Ammon's horn (tissue), 1 donor: ENCODE measurements around the gene VPS29.
"Not testable (repeated sequence)": the region's sequence is repeated elsewhere in the genome, so short reads cannot be mapped to it uniquely, and the experiment has no call there.

Experiments used
- DNase-seq: peaks from one replicate; pipeline ENCODE4 v3.0.0-alpha.2; 2016; ENCODE audit warnings: low spot score

The VPS29 gene

GRCh38 chr12:110520876-110521712 lies 19.2 kb upstream of the VPS29 start:
- not testable (repeated sequence) for DNase-seq

- not testable (repeated sequence) for DNase-seq
Observed at GRCh38 chr12:110518014-110518413, 16.1 kb upstream of the VPS29 start.

DNA sequence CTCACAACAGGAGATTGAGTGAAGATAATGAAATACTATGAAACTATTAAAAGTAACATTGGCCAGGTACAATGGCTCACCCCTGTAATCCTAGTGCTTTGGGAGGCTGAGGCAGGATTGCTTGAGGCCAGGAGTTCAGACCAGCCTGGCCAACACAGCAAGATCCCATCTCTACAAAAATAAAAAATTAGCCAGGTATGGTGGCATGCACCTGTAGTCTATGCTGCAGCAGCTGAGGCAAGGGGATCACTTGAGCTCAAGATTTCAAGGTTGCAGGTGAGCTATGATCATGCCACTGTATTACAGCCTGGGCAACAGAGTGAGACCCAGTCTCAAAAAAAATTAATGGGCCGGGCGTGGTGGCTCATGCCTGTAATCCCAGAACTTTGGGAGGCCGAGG lies 15.1 kb upstream of the VPS29 start:
- DNase-seq, result no peak

DNA sequence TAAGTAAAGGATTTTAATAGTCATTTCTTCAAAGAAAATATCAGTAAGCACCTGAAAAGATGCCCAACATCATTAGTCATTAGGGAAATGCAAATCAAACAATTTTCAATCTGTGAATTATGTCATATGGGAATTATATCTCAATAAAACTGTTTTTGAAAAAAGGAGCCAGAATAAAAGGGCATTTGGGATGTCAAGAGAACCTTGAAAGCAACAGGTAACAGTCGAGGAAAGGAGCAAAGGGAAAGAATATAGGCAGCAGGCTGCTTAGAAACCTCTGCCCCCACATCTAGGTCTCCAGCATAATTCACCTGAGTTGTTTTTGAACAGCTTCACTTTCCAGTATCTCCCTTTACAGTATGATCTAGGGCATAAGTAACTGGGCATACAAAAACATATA lies 12.5 kb upstream of the VPS29 start:
- DNase-seq, result no peak

GRCh38 chr12:110513842-110514241 lies 11.9 kb upstream of the VPS29 start:
- no peak for DNase-seq

DNA sequence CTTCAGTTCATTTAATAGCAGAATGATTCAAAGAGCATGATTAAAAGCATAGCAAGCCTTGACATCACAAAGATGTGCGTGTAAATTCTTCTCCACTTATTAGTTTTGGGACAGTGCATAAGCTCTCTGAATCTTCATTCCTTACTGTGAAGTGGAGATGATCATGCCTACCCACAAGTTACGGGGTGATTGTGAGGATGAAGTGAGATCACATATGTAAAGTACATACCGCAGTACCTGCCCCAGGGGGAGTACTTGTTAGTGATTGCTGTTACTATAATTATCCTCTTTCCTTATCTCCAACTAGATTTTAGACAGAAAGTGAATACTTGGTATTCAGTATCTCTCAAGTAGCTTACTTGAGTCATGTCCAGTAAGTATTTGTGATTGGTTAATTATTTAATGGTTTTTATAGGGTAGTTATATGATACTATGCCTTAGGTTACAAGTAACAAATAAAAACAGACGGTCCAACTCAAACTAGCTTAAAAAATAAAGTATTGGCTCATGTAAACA lies 6.2 kb upstream of the VPS29 start:
- no peak for DNase-seq

GRCh38 chr12:110505332-110505731 lies 3.4 kb upstream of the VPS29 start:
- DNase-seq, result no peak

- no peak for DNase-seq
Observed at GRCh38 chr12:110503432-110503831, 1.5 kb upstream of the VPS29 start.

DNA sequence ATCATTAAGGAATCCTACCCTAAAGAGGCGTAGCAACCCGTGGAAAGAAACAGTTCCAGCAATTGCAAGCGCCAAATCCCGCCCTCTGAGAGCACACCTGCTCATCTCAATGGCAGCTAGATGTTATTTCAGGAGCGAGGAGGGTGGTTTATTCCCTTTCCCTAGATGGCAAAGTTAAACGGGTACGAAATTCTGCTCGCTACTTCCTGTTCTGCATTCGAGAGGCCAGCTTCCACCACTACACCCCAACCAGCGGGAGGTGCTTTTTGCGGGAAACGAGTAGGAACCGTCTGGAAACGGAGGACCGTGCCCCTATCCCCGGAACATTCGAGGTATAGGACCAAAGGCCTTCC lies 536 bp downstream of the VPS29 start:
- peak; percentile 35 for DNase-seq

- DNase-seq, result no peak
Observed at GRCh38 chr12:110498984-110499706, 2.8 kb downstream of the VPS29 start.

DNA sequence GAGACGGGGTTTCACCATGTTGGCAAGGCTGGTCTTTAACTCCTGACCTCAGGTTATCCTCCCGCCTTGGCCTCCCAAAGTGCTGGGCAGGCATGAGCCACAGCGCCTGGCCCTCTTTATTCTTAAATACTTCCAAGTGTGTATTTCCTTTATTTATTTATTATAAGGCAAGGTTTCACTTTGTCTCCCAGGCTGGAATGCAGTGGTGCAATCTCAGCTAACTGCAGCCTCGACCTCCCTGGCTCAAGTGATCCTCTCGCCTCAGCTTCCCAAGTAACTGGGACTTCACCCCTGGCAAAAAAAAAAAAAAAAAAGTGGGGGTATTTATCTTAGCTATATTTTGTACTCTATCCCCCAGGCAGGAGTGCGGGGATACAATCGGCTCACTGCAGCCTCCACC lies 26.5 kb downstream of the VPS29 start:
- DNase-seq, result no peak

DNA sequence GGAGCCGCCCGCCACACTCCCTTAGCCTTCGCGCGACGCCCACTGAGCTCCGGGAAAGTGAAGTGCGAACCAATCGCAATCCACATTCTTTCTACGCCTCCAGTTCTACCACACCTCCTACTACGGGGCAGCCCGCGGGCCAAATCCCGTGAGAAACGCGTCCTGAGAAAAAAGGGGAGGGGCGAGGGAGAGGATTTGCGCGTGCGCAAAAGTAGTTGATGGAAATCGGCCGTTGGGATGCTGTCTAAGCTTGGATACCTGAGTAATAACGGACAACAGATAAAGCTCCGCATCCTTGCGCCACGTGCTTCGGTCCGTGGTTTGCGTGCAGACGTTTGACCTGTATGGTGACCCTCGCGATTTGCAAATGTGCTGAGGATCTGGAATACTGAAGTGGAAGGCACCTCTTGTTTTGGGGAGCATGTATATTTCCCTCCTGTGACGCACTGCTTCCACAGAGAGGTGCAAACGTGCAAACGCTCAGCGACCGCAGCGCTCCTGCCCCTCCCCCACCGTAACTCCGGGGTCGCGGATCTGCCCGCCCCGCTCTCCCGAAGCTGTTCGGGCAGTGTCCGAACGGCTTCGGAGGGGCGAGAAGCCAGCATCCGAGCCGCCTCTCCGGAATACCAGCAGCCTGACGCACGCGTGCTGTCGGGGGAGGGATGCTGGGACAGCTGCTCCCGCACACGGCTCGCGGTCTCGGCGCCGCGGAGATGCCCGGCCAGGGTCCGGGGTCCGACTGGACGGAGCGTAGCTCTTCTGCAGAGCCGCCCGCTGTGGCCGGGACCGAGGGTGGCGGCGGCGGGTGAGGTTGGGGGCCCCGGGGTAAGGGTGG lies 33.5 kb downstream of the VPS29 start, which contains the start of the genes FAM216A and GPN3:
FAM216A (plus strand) TSS at position 632 of the 835 bp plus-strand sequence; CDS start at position 663, 31 bp downstream.
GPN3 (minus strand) TSS at position 44 of the 835 bp plus-strand sequence. CDS start 54 bp downstream, outside the sequence.
- DNase-seq, result peak; percentile 98

GRCh38 chr12:110467847-110468213 lies 34.1 kb downstream of the VPS29 start:
- DNase-seq, result no peak

- DNase-seq, result no peak
Observed at GRCh38 chr12:110466791-110467190, 35.1 kb downstream of the VPS29 start.

DNA sequence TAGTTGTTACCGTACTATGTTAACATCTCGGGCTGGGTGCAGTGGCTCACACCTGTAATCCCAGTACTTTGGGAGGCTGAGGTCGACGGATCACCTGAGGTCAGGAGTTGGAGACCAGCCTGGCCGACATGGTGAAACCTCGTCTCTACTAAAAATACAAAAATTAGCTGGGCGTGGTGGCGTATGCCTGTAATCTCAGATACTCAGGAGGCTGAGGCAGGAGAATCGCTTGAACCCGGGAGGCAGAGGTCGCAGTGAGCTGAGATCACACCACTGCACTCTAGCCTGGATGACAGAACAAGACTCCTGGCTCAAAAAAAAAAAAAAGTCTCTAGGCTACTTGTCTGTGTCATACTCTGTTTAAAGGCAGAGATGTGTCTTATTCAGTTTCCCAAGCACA lies 36.1 kb downstream of the VPS29 start:
- not testable (repeated sequence) for DNase-seq

GRCh38 chr12:110465024-110465423 lies 36.9 kb downstream of the VPS29 start:
- DNase-seq, result no peak

- not testable (repeated sequence) for DNase-seq
Observed at GRCh38 chr12:110461189-110461588, 40.7 kb downstream of the VPS29 start.

DNA sequence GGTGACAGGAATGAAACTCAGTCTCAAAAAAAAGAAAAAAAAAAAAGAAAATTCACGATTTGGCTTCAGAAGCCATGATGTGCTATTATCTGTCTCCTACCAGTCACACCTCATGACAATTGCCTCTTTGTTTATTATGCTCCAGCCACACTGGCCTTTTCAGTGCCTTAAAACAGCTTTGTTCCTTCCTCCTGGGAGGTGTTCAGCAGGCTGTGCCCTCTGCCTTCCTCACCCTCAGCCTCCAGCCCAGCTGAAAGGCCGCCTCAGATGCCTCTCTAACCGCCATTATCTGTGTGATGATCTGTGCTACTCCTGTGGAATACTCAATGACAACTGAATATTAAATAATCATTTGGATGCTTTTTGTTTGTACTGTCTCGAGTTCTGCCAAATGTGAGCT lies 43.2 kb downstream of the VPS29 start:
- peak; percentile 54 for DNase-seq

DNA sequence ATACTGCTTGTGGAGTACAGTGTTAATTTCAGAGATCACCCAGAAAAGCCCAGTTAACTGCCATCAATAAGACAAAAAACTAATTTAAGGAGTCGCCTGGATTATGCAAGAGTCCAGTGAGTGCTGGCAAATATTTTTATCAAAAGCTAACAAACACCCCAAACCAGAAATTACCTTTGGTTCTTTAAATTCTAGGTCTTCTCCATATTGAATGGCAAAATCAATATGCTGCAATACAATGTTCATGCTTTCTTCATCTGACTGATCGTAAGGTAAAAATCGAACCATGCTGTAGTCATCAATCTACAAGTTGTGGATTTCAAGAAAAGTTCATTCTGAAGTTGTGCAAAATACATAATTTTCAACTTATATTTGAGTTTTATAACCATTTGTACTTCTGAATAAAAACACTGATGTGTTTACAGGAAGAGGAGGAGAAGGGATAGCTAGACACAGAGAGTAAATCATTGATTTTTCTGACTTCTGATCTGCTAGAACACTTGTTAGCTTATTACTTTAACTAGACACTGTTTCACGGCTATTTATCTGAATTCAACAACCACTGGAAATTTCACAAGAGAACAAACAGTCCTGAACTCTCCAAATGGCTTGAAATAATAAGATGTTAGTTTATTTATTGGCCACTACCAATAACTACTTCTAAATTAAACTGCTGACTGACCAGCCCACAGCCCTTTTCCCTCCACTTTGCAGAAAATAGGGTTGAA lies 48.2 kb downstream of the VPS29 start:
- no peak for DNase-seq

DNA sequence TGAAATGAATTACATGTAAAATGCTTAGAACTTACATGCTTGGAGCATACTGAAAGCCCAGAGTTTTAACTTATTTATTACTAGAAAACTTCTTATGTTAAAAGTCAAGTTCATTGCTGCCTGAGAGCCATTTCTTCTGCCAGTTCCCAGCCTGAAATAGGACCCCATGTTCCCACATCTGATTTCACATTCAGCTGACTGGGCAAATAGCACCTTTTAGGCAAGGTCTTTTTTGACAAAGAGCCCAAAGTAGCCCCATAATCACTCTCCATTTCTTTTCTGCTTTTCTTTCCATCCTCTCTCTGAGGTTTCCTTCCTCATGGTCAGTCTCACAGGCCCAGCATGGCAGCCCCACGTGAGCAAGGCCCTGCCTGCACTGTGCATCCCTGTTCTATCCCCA lies 50.6 kb downstream of the VPS29 start:
- peak; percentile 26 for DNase-seq

GRCh38 chr12:110449799-110450497 lies 52.0 kb downstream of the VPS29 start, which contains the start of gene ARPC3:
Gene ARPC3, minus strand, starts transcription at chr12:110450337. Its CDS starts 77 bp downstream, at chr12:110450260.
- peak; percentile 98 for DNase-seq
